DMS153 (cell line): ENCODE measurements around the gene HGF.
"Not testable (repeated sequence)": the region's sequence is repeated elsewhere in the genome, so short reads cannot be mapped to it uniquely, and the experiment has no call there.

Experiments
- DNase-seq: peaks from one replicate; lab custom pipeline; 2025; lab: John Stamatoyannopoulos, UW

HGF gene

GRCh38 chr7:81776161-81776560 lies 6.3 kb upstream of the HGF start:
- DNase-seq: no peak

GRCh38 chr7:81775560-81775959 lies 5.7 kb upstream of the HGF start:
- no peak for DNase-seq

- no peak for DNase-seq
Observed at GRCh38 chr7:81774551-81774950, 4.7 kb upstream of the HGF start.

- DNase-seq: no peak
Observed at GRCh38 chr7:81770728-81771223, 929 bp upstream of the HGF start.

GRCh38 chr7:81768951-81769778 lies 682 bp downstream of the HGF start:
- DNase-seq: no peak

GRCh38 chr7:81767926-81768325 lies 1.9 kb downstream of the HGF start:
- DNase-seq: no peak

GRCh38 chr7:81761821-81762220 lies 8.0 kb downstream of the HGF start:
- no peak for DNase-seq

GRCh38 chr7:81761031-81761430 lies 8.8 kb downstream of the HGF start:
- DNase-seq: no peak

GRCh38 chr7:81754918-81755696 lies 14.7 kb downstream of the HGF start:
- no peak for DNase-seq

- DNase-seq: no peak
Observed at GRCh38 chr7:81753392-81753791, 16.5 kb downstream of the HGF start.

GRCh38 chr7:81752318-81752714 lies 17.5 kb downstream of the HGF start:
- no peak for DNase-seq

GRCh38 chr7:81751619-81752317 lies 18.1 kb downstream of the HGF start:
- no peak for DNase-seq

GRCh38 chr7:81745637-81746036 lies 24.2 kb downstream of the HGF start:
- no peak for DNase-seq

- DNase-seq: no peak
Observed at GRCh38 chr7:81744389-81744788, 25.5 kb downstream of the HGF start.

- DNase-seq: no peak
Observed at GRCh38 chr7:81743665-81744064, 26.2 kb downstream of the HGF start.

- no peak for DNase-seq
Observed at GRCh38 chr7:81743201-81743600, 26.6 kb downstream of the HGF start.

GRCh38 chr7:81740403-81740802 lies 29.4 kb downstream of the HGF start:
- DNase-seq: no peak

GRCh38 chr7:81736091-81736490 lies 33.8 kb downstream of the HGF start:
- no peak for DNase-seq

- DNase-seq: no peak
Observed at GRCh38 chr7:81725812-81726127, 44.1 kb downstream of the HGF start.

- no peak for DNase-seq
Observed at GRCh38 chr7:81725003-81725811, 44.6 kb downstream of the HGF start.

- DNase-seq: not testable (repeated sequence)
Observed at GRCh38 chr7:81722250-81722649, 47.6 kb downstream of the HGF start.

- no peak for DNase-seq
Observed at GRCh38 chr7:81721437-81721836, 48.4 kb downstream of the HGF start.
